NCI-H1930 (cell line): Measurements from ENCODE around the gene TUBG2.

Experiments
- DNase-seq, 2 experiments: peaks; one replicate each; lab custom pipeline; 2025; lab: John Stamatoyannopoulos, UW

The TUBG2 gene

DNA sequence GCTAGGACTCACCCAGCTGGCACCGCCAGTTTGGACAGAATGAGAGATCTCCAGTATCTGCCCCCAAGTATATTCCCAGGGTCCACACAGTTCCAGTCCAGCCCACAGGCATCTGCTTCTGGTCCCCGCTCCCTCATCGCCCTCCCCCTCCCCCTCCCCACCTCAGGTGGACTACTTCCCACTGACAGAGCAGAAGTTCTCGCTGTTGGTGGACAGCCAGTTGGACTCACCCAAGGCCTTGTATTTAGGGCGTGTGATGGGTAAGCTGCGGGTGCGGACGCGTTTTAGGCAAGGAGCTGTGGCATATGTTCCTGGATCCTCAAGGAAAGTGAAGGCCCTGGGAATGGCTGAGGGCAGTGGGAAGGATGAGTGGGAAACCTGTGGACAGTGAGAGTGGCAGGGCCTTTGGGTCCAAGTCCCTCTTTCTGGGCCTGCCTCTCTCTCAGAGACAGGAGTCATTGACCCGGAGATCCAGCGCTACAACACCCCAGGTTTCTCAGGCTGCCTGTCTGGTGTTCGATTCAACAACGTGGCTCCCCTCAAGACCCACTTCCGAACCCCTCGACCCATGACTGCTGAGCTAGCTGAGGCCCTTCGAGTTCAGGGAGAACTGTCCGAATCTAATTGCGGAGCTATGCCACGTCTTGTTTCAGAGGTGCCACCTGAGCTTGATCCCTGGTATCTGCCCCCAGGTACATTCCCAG lies 38.2 kb downstream of the TUBG2 start:
- DNase-seq: no peak

DNA sequence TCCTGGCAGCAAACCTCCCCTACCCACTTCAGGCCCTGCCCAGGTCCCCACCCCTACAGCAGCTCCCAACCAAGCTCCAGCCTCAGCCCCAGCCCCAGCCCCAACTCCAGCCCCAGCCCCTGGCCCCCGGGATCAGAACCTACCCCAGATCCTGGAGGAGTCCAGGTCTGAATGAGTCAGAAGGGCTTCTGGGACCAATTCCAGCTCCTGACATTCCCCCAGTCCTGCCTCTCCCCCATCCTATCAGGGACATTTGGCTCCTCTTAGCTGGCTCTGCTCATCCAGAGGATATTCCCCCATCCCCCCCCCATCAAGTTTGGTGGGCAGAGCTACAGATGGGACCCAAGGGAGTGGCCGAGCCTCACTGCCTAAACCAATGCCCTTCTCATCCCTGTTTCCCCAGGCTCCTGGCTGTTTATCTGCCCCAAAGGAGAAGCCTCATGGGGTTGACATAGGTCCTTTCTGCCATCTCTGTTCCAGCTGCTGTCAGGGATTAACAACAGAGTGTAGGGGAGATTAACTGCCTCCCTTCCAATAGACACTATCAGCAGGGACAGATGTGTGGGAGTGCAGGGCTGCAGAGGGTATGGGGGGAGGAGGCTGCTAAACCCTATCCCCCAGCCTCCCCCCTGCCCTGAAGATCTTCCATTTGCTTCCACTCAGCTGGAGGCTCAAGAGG lies 39.8 kb downstream of the TUBG2 start:
- no peak for DNase-seq

DNA sequence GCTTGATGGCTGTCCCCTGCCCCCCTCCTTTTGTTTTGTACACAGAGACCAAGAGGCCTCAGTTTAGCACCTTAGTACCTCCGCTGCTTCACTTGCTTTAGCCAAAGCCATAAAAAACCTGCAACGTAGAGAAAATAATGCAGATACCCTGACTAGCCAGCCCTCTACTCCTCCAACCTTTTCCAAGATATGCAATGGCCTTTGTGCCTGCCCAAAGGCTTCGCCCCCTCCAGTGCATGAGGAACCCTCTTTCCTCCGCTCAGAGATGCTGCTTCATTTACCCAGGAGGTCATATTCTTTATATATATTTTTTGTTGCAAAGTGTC lies 40.3 kb downstream of the TUBG2 start:
- DNase-seq: no peak

DNA sequence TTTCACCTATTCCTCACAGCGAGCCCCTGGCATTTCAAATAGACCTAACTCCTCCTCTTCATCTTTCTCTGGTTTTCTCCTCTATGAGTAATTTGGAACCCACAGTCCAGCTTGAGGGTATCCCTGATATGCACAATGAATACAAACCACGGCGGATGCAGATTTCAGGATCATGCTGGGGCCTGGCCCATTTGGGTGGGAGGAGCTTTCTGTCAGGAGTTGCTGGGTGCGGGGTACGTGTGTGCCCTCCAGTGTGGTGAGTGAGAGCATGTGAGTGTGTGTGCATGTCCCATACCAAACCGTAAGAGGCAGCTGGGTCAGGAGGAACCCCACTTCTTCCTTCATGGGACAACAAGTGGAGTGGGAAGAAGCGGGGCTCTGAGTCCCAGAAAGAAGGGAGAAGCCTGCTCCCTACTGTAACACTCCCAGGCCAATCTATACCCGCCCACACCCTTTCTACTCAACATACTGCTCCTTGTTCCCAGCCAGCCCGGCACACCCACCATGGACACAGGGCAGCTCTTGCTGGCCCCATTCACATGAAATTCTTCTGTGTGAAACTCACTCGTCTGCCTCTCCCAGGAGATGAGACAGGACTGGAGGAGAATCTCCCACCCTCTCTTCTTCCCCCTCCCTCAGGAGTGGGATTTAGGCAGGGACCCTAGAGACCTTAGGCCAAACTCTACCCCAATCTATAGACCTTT lies 41.7 kb downstream of the TUBG2 start:
- DNase-seq: no peak

DNA sequence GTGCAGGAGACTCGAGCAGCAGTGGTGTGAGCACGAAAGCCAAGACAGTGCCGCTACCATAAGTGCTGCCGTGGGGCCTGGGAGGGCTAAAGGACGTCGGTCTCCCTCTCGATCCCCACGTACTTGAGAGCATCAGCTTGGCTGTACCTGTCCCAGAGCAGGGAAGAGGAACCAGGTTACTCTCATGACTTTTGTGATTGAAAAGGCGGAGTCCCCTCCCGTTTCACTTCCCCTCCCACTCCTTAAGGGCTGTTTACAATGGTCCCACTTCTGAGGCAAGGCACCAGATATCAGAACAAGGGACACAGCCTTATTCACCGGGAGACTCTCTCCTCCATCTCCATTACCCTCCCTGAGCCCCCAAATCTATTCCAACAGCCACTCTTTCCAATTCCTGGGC lies 43.4 kb downstream of the TUBG2 start:
- DNase-seq: no peak

DNA sequence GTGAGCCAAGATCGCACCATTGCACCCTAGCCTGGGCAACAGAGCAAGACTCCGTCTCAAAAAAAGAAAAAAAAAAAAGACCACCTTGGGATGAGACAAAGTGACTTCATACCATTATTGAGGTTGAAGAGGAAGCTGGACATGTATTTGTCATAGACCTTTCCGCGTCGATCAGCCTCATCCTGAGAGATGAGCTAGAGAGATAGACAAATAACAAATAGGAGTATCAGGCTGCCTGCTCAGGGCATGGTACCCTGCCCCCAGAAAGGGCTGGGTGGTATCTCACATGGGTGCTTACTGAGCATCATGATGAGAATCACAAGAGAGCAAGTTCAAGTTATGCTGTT lies 45.4 kb downstream of the TUBG2 start:
- no peak for DNase-seq

DNA sequence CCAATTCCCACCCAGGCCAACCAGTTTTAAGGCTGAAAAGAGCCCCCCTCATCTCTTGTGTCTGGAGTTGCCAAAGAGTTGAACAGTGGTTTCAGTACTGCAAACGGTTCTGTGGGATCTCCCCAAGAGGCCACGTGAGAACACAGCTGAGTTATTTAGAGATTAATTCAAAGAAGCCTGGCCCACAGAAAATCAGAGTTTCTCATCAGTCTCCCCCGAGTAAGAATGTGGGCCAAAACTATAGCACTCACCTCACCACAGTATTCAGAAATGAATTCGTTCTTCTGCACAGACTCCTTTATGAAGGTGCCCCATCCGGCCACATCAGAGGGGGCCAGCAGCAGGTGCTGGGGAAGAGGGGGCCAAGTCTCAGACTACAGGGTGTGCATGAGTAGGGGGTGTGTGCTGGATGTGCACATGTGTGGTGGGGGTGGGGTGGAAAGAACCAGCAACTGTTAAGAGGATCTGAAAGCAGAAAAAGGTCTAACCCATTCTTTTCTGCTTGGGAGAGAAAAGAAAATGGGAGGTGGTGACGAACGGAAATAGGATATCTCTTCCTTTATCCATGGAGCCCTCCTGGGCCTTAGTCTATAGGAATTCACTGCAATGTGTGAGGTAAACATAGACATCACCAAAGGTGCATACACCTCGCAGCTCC lies 45.9 kb downstream of the TUBG2 start:
- DNase-seq: no peak

DNA sequence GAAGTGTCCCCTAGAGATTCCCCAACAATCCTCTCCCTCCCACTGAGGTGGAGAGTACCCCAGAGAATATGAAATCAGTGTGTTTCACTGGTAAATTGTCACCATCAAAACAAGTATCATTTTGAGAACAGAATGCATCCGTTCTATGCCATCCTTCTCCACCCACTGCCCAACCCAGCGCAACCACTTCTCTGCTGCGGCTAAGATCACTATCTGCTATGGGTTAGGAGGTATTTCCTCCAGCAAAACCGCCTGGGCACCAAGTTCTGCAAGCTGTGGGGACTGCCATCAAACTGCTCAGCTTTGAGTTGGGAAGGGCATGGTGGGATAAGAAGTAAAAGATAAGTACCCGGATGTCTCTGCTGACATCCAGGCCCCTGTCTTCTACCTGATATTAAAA lies 47.6 kb downstream of the TUBG2 start:
- DNase-seq: no peak

DNA sequence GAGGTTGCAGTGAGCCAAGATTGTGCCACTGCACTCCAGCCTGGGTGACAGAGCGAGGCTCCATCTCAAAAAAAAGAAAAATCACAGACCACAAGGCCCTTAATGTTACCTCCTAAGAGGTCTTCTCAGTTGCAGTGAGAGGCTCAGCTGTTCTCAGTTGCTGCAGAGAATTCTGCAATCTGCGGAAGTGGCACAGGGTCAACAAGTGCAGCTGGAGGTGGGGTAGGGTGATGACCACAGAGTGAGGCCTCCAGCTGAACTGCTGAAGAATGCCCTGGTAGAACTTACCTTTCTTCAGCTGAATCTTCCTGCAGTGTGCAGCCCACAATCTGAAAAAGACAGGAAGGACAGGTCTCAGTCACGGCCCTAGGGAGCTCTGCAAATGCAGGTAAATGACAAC lies 49.5 kb downstream of the TUBG2 start:
- DNase-seq: no peak

DNA sequence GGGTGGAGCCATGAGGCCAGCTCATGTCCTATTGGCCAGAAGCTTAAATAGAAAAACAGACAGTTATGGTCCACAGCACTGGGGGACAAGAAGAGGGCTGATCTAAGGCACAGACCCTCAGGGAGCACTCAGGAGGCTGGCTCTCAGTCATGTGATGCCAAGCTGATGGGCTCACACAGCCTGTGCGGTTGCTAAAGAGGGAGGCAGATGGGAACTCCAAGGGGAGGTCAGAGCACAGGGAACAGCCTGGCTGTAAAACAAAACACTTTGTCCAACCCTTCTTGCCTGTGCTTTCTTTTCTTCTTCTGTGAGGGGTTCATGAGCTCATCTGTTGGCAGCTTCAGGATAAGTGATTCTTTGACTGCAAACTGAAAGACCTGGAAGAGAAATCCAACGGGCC lies 50.5 kb downstream of the TUBG2 start:
- no peak for DNase-seq
